ENCODE data around the gene GPBAR1.

GRCh38 chr2:218235017-218235416 is 25.8 kb upstream of the GPBAR1 start:
- TF ChIP-seq CTCF (conservative IDR thresholded peaks at IDR 0.05; ENCODE audit: low read depth, low read length), result no peak
- TF ChIP-seq EZH2 (IDR thresholded peaks at IDR 0.05; ENCODE audit: borderline replicate concordance, low read depth, low read length, poor library complexity, severe bottlenecking), result no peak

Measured in A673 (cell line).